Neural cell (in vitro differentiated cells): ENCODE measurements around the gene CLCA4. TPM values are rescaled to one million over a fixed set of nuclear protein-coding genes. Genes with fewer than 3 reads are reported as not detected.

ENCODE experiments used
- H2AFZ ChIP-seq: fragments of 200-600, 300-800 bp; sonication (generic), shearing (Covaris generic); 2 replicates; pipeline ENCODE4 v1.6.0; 2014; ENCODE audit warnings: low read depth, mild to moderate bottlenecking, antibody characterized with exemption, low read length, moderate library complexity
- H3F3A ChIP-seq: fragments of 200-600 bp; shearing (Covaris generic); 2 replicates; pipeline ENCODE4 v1.6.1; 2016; ENCODE audit warnings: mild to moderate bottlenecking, moderate library complexity, mixed read lengths, antibody characterized with exemption, low read length; ENCODE audit not compliant: insufficient read depth, poor library complexity, severe bottlenecking
- H3K27ac ChIP-seq: fragments of 200-600, 300-800 bp; sonication (generic), shearing (Covaris generic); 2 replicates; pipeline ENCODE4 v1.5.1; 2014; ENCODE audit warnings: mild to moderate bottlenecking, low read length, moderate library complexity
- H3K27me3 ChIP-seq: fragments of 300-800, 200-600 bp; sonication (generic), shearing (Covaris generic); 2 replicates; pipeline ENCODE4 v1.6.0; 2014; ENCODE audit warnings: mild to moderate bottlenecking, low read depth, low read length, moderate library complexity; ENCODE audit not compliant: insufficient read depth
- H3K36me3 ChIP-seq: fragments of 300-800, 200-600 bp; sonication (generic), shearing (Covaris generic); 2 replicates; pipeline ENCODE4 v1.5.1; 2014; ENCODE audit warnings: mild to moderate bottlenecking, antibody characterized with exemption, low read length, moderate library complexity; ENCODE audit not compliant: insufficient read depth
- H3K4me2 ChIP-seq: fragments of 300-800, 200-600 bp; sonication (generic), shearing (Covaris generic); 2 replicates; pipeline ENCODE4 v1.6.0; 2014; ENCODE audit warnings: mild to moderate bottlenecking, low read length
- H3K4me3 ChIP-seq: fragments of 300-800, 200-600 bp; sonication (generic), shearing (Covaris generic); 2 replicates; pipeline ENCODE4 v1.5.1; 2014; ENCODE audit warnings: mild to moderate bottlenecking, low read length, moderate library complexity
- H3K79me2 ChIP-seq: fragments of 200-600 bp; shearing (Covaris generic); replicated peaks from 2 replicates; pipeline ENCODE4 v1.6.0; 2014; ENCODE audit warnings: mild to moderate bottlenecking, low read length, moderate library complexity; ENCODE audit not compliant: insufficient read depth
- H3K9ac ChIP-seq: fragments of 300-800, 200-600 bp; sonication (generic), shearing (Covaris generic); 2 replicates; pipeline ENCODE4 v1.6.1; 2016; ENCODE audit warnings: mild to moderate bottlenecking, low read length, mixed read lengths
- H3K9me2 ChIP-seq: fragments of 200-600 bp; shearing (Covaris generic); 2 replicates; pipeline ENCODE4 v1.6.1; 2016; ENCODE audit warnings: mild to moderate bottlenecking, low read length, mixed read lengths; ENCODE audit not compliant: insufficient read depth
- H3K9me3 ChIP-seq: fragments of 200-600, 300-800 bp; sonication (generic), shearing (Covaris generic); 2 replicates; pipeline ENCODE4 v1.6.1; 2016; ENCODE audit warnings: mild to moderate bottlenecking, mixed run types, low read length, moderate library complexity, mixed read lengths
- H4K20me1 ChIP-seq: fragments of 200-600 bp; shearing (Covaris generic); 2 replicates; pipeline ENCODE4 v1.6.1; 2016; ENCODE audit warnings: mild to moderate bottlenecking, mixed run types; ENCODE audit not compliant: insufficient read depth
- CTCF ChIP-seq: fragments of 450-650 bp; IDR thresholded peaks from 2 replicates; pipeline ENCODE4 v1.5.1; 2014; ENCODE audit warnings: antibody characterized with exemption, mild to moderate bottlenecking, moderate library complexity; ENCODE audit not compliant: poor library complexity, severe bottlenecking
- EP300 ChIP-seq: fragments of 450-650 bp; conservative IDR thresholded peaks from 2 replicates; pipeline ENCODE4 v1.6.1; 2014; ENCODE audit warnings: antibody characterized with exemption, mild to moderate bottlenecking, moderate library complexity; ENCODE audit not compliant: poor library complexity, severe bottlenecking
- EZH2 ChIP-seq: fragments of 200-600, 300-800 bp; shearing (Covaris generic), sonication (generic); IDR thresholded peaks from 2 replicates; pipeline ENCODE4 v1.6.1; 2014; ENCODE audit warnings: antibody characterized with exemption, low read length, borderline replicate concordance, mild to moderate bottlenecking; ENCODE audit not compliant: insufficient read depth, poor library complexity, severe bottlenecking
- MXI1 ChIP-seq: fragments of 450-650 bp; conservative IDR thresholded peaks from 2 replicates; pipeline ENCODE4 v1.6.1; 2014; ENCODE audit warnings: antibody characterized with exemption, mild to moderate bottlenecking; ENCODE audit not compliant: poor library complexity, severe bottlenecking
- POLR2AphosphoS5 ChIP-seq: IDR thresholded peaks from 2 replicates; pipeline ENCODE4 v1.6.1; 2012
- RAD21 ChIP-seq: fragments of 450-650 bp; conservative IDR thresholded peaks from 2 replicates; pipeline ENCODE4 v1.6.1; 2014; ENCODE audit warnings: antibody characterized with exemption, mild to moderate bottlenecking, moderate library complexity
- REST ChIP-seq: IDR thresholded peaks from 2 replicates; pipeline ENCODE4 v1.6.1; 2012; ENCODE audit warnings: borderline replicate concordance
- SMC3 ChIP-seq: fragments of 450-650 bp; conservative IDR thresholded peaks from 2 replicates; pipeline ENCODE4 v1.6.1; 2014; ENCODE audit warnings: antibody characterized with exemption, mild to moderate bottlenecking, moderate library complexity; ENCODE audit not compliant: poor library complexity
- TAF1 ChIP-seq: IDR thresholded peaks from 2 replicates; pipeline ENCODE4 v1.6.1; 2012; ENCODE audit warnings: low read depth
- polyA plus RNA-seq: library from polyadenylated mRNA; depleted of rRNA; stranded (reverse); fragments of >200 nt; gene quantifications from 2 replicates; pipeline ENCODE4 v1.2.3, GENCODE V29; 2014

CLCA4 gene
- polyA plus RNA-seq, 1 donor from 2014 or later: not detected

- Histone ChIP-seq H3K79me2 (no peaks in the 10 kb centered on the region), H3K36me3 (no peaks in the 10 kb centered on the region)
These were observed 30.5 kb upstream of the CLCA4 start for GRCh38 chr1:86516335-86516734.

GRCh38 chr1:86517336-86517735 is 29.5 kb upstream of the CLCA4 start:
- Histone ChIP-seq H3K4me2 (no peak overlapping the region), H3K9me3 (no peaks in the 10 kb centered on the region), H3K4me3 (no peak overlapping the region), H3K27ac (no peak overlapping the region), H4K20me1 (no peaks in the 10 kb centered on the region), H3K79me2 (no peaks in the 10 kb centered on the region), H3K27me3 (no peaks in the 10 kb centered on the region), H2AFZ (no peak overlapping the region), H3K36me3 (no peaks in the 10 kb centered on the region), H3F3A (no peaks in the 10 kb centered on the region), H3K9ac (no peak overlapping the region), H3K9me2 (no peaks in the 10 kb centered on the region)
- no peak for TF ChIP-seq EP300
- no peak for TF ChIP-seq CTCF
- no peak for TF ChIP-seq REST
- no peak for TF ChIP-seq EZH2
- TF ChIP-seq POLR2AphosphoS5: no peak
- no peak for TF ChIP-seq TAF1
- TF ChIP-seq RAD21: no peak

More at GRCh38 chr1:86516335-86516734, 30.5 kb upstream of the CLCA4 start:
- H3K9me3 ChIP-seq: no peaks in the 10 kb centered on the region
- TF ChIP-seq REST (no peak), SMC3 (no peak), POLR2AphosphoS5 (no peak), EZH2 (no peak), MXI1 (no peak), EP300 (no peak), CTCF (no peak), RAD21 (no peak), TAF1 (no peak)
- no peaks in the 10 kb centered on the region for H4K20me1 ChIP-seq
- no peaks in the 10 kb centered on the region for H3K9me2 ChIP-seq
- H3K4me2 ChIP-seq: no peak overlapping the region
- no peak overlapping the region for H2AFZ ChIP-seq
- H3K9ac ChIP-seq: no peak overlapping the region
- H3K27ac ChIP-seq: no peak overlapping the region
- no peak overlapping the region for H3K4me3 ChIP-seq
- H3K27me3 ChIP-seq: no peaks in the 10 kb centered on the region
- no peaks in the 10 kb centered on the region for H3F3A ChIP-seq
